HCT116 (cell line): ENCODE measurements around the gene MED15. TPM values are rescaled to one million over a fixed set of nuclear protein-coding genes. Genes with fewer than 3 reads are reported as not detected.
"Not testable (repeated sequence)": the region's sequence is repeated elsewhere in the genome, so short reads cannot be mapped to it uniquely, and the experiment has no call there.

ENCODE experiments used
- ATAC-seq: fragments of 200-7000 bp; cut with Tn5 transposase; 2 replicates; pipeline ENCODE4 v1.9.1; 2020; ENCODE audit warnings: mild to moderate bottlenecking, moderate library complexity
- BruUV-seq: library from RNA; stranded (reverse); fragments of 400-500 nt; replicated peaks from 2 replicates; lab custom pipeline; 2021; lab: Mats Ljungman, UMichigan
- CTCF ChIA-PET: fragments of 300-600 bp; sonication (Branson Sonifier 250); formaldehyde crosslinking; loops from one replicate; lab custom pipeline; 2021; ENCODE audit warnings: antibody characterized with exemption; lab: Charles Lee
- POLR2A ChIA-PET: fragments of 300-600, 350-600 bp; sonication (Branson Sonifier 250); formaldehyde crosslinking; loops from one replicate; lab custom pipeline; 2021; ENCODE audit warnings: antibody characterized with exemption; lab: Charles Lee
- RAD21 ChIA-PET, 2 experiments: fragments of 300-600 bp; sonication (Branson Sonifier 250); formaldehyde crosslinking; loops; one replicate each; lab custom pipeline; 2023; ENCODE audit warnings: low total read pairs in 2 of 2; ENCODE audit not compliant: uncharacterized antibody in 2 of 2, unreplicated experiment in 2 of 2, low non-redundant PET in 1 of 2; lab: Charles Lee
- DNase-seq: peaks from one replicate; pipeline ENCODE4 v3.0.0-alpha.2; 2010; ENCODE audit warnings: low read depth, low spot score
- H2AFZ ChIP-seq: fragments of 200-600 bp; shearing (Covaris generic), sonication (generic); 2 replicates; pipeline ENCODE4 v1.6.1; 2017; ENCODE audit warnings: low read depth, mixed run types, mixed read lengths, antibody characterized with exemption, low read length; ENCODE audit not compliant: poor library complexity, severe bottlenecking
- H3K27ac ChIP-seq: 2 replicates; pipeline ENCODE4 v1.5.1; 2012; ENCODE audit warnings: low read depth, low read length
- H3K27me3 ChIP-seq: fragments of 200-600 bp; sonication (generic); 2 replicates; pipeline ENCODE4 v1.6.1; 2016; ENCODE audit warnings: mixed run types, low read length, mixed read lengths; ENCODE audit not compliant: insufficient read depth
- H3K36me3 ChIP-seq, 2 experiments: fragments of 200-500 bp in 1 of 2; fragments of 200-600 bp in 1 of 2; sonication (Bioruptor generic) in 1 of 2; sonication (generic) in 1 of 2; 2 replicates each; pipeline versions ENCODE4 v1.5.1 to v1.6.1; 2014 to 2016; ENCODE audit warnings: low read length in 2 of 2, inconsistent platforms in 1 of 2, mixed read lengths in 1 of 2, mixed run types in 1 of 2; ENCODE audit not compliant: insufficient read depth in 2 of 2, control insufficient read depth in 1 of 2
- H3K4me1 ChIP-seq, 2 experiments: fragments of 200-600 bp in 1 of 2; sonication (generic) in 1 of 2; 2 replicates each; pipeline versions ENCODE4 v1.5.1 to v1.6.1; 2012 to 2017; ENCODE audit warnings: low read length in 2 of 2, inconsistent platforms in 1 of 2, mild to moderate bottlenecking in 1 of 2, mixed read lengths in 1 of 2, mixed run types in 1 of 2, moderate library complexity in 1 of 2; ENCODE audit not compliant: insufficient read depth in 2 of 2, control insufficient read depth in 1 of 2
- H3K4me2 ChIP-seq: fragments of 200-600 bp; sonication (generic); 2 replicates; pipeline ENCODE4 v1.6.1; 2017; ENCODE audit warnings: mixed run types, low read length, mixed read lengths
- H3K4me3 ChIP-seq, 2 experiments: fragments of 200-600 bp in 1 of 2; sonication (generic) in 1 of 2; replicated peaks in 1 of 2; 2 replicates each; pipeline ENCODE4 v1.5.1; 2011 to 2016; ENCODE audit warnings: low read length in 2 of 2, control low read depth in 1 of 2, low read depth in 1 of 2, mild to moderate bottlenecking in 1 of 2, mixed read lengths in 1 of 2, mixed run types in 1 of 2
- H3K79me2 ChIP-seq: fragments of 200-600 bp; sonication (generic); 2 replicates; pipeline ENCODE4 v1.6.1; 2017; ENCODE audit warnings: mild to moderate bottlenecking, mixed run types, low read length, moderate library complexity, mixed read lengths; ENCODE audit not compliant: insufficient read depth
- H3K9ac ChIP-seq: fragments of 200-600 bp; sonication (generic); 2 replicates; pipeline ENCODE4 v1.6.1; 2016; ENCODE audit warnings: low read length, mixed read lengths
- H3K9me2 ChIP-seq: fragments of 200-600 bp; sonication (generic), shearing (Covaris generic); 2 replicates; pipeline ENCODE4 v1.6.1; 2017; ENCODE audit warnings: mixed run types, mild to moderate bottlenecking, moderate library complexity; ENCODE audit not compliant: insufficient read depth
- H3K9me3 ChIP-seq, 2 experiments: fragments of 200-500 bp in 1 of 2; fragments of 200-600 bp in 1 of 2; sonication (Bioruptor generic) in 1 of 2; sonication (generic) in 1 of 2; 2 replicates each; pipeline ENCODE4 v1.6.1; 2014 to 2017; ENCODE audit warnings: low read length in 2 of 2, mixed read lengths in 2 of 2, inconsistent platforms in 1 of 2, low read depth in 1 of 2, mild to moderate bottlenecking in 1 of 2, mixed run types in 1 of 2, moderate library complexity in 1 of 2; ENCODE audit not compliant: control insufficient read depth in 1 of 2, insufficient read depth in 1 of 2
- H4K20me1 ChIP-seq: fragments of 200-600 bp; sonication (generic), shearing (Covaris generic); 2 replicates; pipeline ENCODE4 v1.6.1; 2017; ENCODE audit warnings: mixed run types, mild to moderate bottlenecking, moderate library complexity; ENCODE audit not compliant: insufficient read depth
- CEBPB ChIP-seq: IDR thresholded peaks from 2 replicates; pipeline ENCODE4 v1.6.1; 2012; ENCODE audit warnings: low read depth
- EZH2phosphoT487 ChIP-seq: fragments of 200-600 bp; IDR thresholded peaks from 2 replicates; pipeline ENCODE4 v1.6.1; 2018; ENCODE audit warnings: antibody characterized with exemption, borderline replicate concordance
- JUND ChIP-seq: IDR thresholded peaks from 2 replicates; pipeline ENCODE4 v1.6.1; 2012
- SP1 ChIP-seq: IDR thresholded peaks from 2 replicates; pipeline ENCODE4 v1.6.1; 2012; ENCODE audit warnings: low read depth
- TCF7L2 ChIP-seq: IDR thresholded peaks from 2 replicates; pipeline ENCODE4 v1.7.0; 2011; ENCODE audit warnings: borderline replicate concordance, inconsistent platforms; ENCODE audit not compliant: insufficient read depth, insufficient read length; ENCODE audit errors: extremely low read depth
- ZBTB33 ChIP-seq: IDR thresholded peaks from 2 replicates; pipeline ENCODE4 v1.6.1; 2011; ENCODE audit warnings: mild to moderate bottlenecking, low read length, moderate library complexity; ENCODE audit not compliant: insufficient replicate concordance; ENCODE audit errors: extremely low read depth
- intact Hi-C: fragments of 100-400 bp; cut with micrococcal nuclease; formaldehyde crosslinking; loops from 2 replicates; pipeline ENCODE4 v1.10.0; 2022
- total RNA-seq: library from RNA; stranded (reverse); gene quantifications from one replicate; pipeline ENCODE4 v1.2.1, GENCODE V29; 2021; ENCODE audit not compliant: unreplicated experiment

MED15 gene
- total RNA-seq, 1 experiment from 2014 or later = 81.3 TPM

GRCh38 chr22:20537983-20538382 is 30.6 kb downstream of the MED15 start (continued):
- no peak for TF ChIP-seq ZBTB33
- TF ChIP-seq CEBPB = no peak
- TF ChIP-seq JUND = no peak
- no peak for TF ChIP-seq TCF7L2
- no peak for TF ChIP-seq SP1
- TF ChIP-seq EZH2phosphoT487 = no peak

DNA sequence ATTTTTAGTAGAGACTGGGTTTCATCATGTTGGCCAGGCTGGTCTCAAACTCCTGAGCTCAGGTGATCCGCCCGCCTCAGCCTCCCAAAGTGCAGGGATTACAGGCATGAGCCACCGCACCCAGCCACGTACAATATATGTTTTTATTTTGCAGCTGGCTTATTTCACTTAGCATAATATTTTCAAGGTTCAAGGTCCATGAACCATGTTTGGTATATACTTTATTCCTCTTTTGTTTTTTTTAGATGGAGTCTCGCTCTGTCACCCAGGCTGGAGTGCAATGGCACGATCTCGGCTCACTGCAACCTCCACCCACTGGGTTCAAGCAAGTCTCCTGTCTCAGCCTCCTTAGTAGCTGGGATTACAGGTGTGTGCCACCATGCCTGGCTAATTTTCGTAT is 31.5 kb downstream of the MED15 start:
- Histone ChIP-seq H3K79me2 (peaks cover 61% of the 10 kb centered on the region), H3K36me3 (peaks cover 12 to 25% of the 10 kb centered on the region in 2 experiments)
- ATAC-seq, POLR2A ChIA-PET, H4K20me1 ChIP-seq, H3K4me2 ChIP-seq, H3K27me3 ChIP-seq, BruUV-seq, H3K27ac ChIP-seq, H3K9ac ChIP-seq, H3K4me1 ChIP-seq, H3K4me3 ChIP-seq, CTCF ChIA-PET, intact Hi-C loops, RAD21 ChIA-PET, H3K9me2 ChIP-seq, H2AFZ ChIP-seq, H3K9me3 ChIP-seq, DNase-seq: not testable (repeated sequence)
